AG09309 (cell line): ENCODE data around the gene MBNL3.

Source experiments
- DNase-seq: peaks from one replicate; pipeline ENCODE4 v3.0.0-alpha.2; 2010; ENCODE audit warnings: low read depth
- H3K4me3 ChIP-seq: 2 replicates; pipeline ENCODE4 v1.5.1; 2011; ENCODE audit warnings: mild to moderate bottlenecking, low read depth, low read length, moderate library complexity; ENCODE audit not compliant: control insufficient read depth
- TF ChIP-seq, protein P1 (sequence below): IDR thresholded peaks from 2 replicates; pipeline ENCODE4 v1.5.1; 2011; ENCODE audit warnings: mild to moderate bottlenecking, low read depth, low read length, inconsistent platforms; ENCODE audit not compliant: insufficient read depth, control insufficient read depth; ENCODE audit errors: missing control alignments

MBNL3 gene

DNA sequence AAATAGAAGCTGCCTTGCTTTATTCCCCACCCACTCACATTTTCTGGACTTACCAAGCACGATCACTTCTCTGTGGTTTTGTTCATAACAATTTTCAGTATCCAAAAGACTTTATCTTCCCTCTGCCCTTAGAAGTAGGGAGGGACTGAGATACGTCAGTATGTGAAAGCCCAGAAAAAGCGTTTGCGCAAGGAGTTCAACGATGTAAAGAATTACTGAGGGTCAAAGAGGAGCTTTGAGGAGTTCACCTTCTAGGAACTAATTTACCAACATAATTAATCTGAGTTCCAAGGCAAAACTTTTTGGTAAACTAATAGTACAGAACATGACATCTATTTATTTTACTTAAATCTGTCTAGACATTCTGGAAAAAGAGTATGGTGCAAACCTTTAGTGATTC lies 84.6 kb downstream of the MBNL3 start:
- DNase-seq, result no peak
- H3K4me3 ChIP-seq, result no peak overlapping the region
- TF ChIP-seq, protein P1, sequence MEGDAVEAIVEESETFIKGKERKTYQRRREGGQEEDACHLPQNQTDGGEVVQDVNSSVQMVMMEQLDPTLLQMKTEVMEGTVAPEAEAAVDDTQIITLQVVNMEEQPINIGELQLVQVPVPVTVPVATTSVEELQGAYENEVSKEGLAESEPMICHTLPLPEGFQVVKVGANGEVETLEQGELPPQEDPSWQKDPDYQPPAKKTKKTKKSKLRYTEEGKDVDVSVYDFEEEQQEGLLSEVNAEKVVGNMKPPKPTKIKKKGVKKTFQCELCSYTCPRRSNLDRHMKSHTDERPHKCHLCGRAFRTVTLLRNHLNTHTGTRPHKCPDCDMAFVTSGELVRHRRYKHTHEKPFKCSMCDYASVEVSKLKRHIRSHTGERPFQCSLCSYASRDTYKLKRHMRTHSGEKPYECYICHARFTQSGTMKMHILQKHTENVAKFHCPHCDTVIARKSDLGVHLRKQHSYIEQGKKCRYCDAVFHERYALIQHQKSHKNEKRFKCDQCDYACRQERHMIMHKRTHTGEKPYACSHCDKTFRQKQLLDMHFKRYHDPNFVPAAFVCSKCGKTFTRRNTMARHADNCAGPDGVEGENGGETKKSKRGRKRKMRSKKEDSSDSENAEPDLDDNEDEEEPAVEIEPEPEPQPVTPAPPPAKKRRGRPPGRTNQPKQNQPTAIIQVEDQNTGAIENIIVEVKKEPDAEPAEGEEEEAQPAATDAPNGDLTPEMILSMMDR, result no peak

DNA sequence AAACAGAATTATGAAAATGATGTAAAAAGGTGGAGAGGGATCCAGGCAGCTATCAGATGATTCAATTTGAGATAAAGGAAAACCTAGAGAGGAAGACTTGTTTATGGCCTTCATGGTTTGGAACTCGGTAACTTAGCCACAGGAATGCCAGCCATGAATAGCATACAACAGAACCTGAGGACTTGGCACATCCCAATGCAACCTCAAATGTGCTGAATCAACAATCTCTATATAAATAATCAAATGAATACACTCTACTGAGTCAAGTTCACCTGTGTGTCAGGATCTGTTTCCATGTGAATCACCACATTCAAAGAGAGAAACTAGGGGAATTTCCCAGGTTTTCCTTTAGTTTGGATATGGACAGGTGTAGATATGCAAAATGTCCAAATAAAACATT lies 86.9 kb downstream of the MBNL3 start:
- no peak for DNase-seq
- TF ChIP-seq, protein P1, result no peak
- no peak overlapping the region for H3K4me3 ChIP-seq

DNA sequence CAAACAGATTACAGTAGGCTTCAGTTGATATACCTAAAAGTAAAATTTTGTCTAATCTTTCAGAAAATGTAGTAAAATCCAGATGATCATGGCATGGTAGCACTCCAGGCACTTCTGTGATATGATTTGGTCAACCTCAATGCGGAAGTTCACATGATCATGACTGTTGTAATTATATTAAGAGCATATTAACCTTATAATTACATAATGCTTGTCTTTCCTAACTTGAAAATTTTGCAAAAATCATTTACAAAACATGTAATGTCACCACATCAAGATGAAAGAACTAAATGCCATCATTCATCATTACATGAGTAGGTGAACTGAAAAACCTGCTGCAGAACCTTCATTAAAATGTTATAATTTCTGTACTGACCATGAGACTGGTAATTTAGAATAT lies 88.1 kb downstream of the MBNL3 start:
- TF ChIP-seq, protein P1, result no peak
- DNase-seq, result no peak
- H3K4me3 ChIP-seq, result no peak overlapping the region

DNA sequence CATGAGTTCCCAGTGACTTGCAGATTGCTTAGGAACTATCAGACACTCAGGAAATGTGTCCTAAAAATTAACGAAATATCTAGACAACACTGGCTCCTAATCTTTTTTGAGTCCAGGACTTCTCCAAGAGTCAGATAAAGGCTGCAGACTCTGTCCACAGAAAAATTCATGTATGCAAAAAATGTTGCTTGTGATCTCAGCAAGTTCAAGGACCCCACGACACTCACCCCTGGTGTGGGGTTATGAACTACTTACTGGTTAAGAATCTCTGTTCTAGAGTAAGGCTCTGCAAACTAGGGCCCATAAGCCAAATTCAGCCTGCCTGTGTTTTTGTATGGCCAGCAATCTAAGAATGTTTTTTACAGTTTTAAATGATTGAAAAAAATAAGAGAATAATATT lies 93.2 kb downstream of the MBNL3 start:
- no peak for DNase-seq
- no peak overlapping the region for H3K4me3 ChIP-seq
- TF ChIP-seq, protein P1, result no peak

DNA sequence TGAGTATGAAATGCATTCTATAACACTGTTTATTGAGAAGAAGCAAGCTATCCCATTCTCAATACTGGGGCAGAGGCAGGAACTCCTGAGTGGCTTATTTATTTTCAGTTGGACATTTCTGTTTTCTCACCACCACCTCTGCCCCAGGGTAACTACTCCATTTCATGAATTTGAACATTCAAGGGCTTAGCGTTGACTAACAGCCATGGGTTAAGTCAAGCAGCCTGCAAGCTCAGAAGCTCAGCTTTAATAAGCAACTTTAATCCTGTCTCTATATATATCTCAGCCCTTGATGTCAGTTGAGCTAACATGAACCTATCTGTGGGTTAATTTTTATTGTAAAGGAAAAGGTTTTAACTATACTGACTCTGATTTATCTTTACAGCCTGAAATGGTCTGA lies 93.8 kb downstream of the MBNL3 start:
- H3K4me3 ChIP-seq, result no peak overlapping the region
- TF ChIP-seq, protein P1, result no peak
- DNase-seq, result no peak

DNA sequence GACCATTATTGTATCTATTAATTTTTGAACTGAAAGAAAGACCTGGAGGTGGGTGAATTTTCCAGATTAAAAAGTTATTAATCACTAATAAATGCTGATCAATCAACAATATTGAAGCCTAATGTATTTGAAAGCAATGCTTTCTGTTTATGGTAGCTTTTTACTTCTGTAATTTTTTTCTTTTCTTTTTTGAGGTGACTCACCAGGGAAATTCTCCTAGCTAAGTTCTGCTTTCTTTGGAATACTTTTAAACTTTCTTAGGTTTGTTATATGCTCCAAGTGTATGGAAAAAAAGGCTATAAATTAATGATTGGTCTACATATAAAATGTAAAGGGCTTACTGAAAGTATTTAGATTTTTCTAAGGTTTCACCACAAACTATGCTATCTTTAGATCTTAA lies 94.2 kb downstream of the MBNL3 start:
- TF ChIP-seq, protein P1, result no peak
- H3K4me3 ChIP-seq, result no peak overlapping the region
- DNase-seq, result no peak

DNA sequence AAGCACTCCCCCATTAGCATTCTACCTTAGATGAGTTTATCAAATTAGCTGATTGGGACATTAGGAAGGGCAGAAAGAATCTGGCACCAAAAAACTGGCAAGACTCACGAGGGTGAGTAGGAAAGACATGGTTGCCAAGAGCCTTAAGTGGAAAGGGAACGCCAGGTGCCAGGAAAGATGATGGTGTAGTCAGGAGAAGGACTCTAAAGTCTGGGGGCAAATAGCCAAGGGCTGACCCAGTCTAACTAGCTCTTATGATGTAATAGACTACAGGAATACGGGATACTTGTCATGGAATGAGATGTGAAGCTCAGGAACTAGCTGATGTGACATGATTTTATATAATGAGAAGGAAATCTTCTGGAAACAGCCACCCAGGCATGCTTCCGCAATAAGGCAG lies 94.8 kb downstream of the MBNL3 start:
- no peak for DNase-seq

More for the DNA sequence above, 94.8 kb downstream of the MBNL3 start:
- TF ChIP-seq, protein P1, result no peak
- H3K4me3 ChIP-seq, result no peak overlapping the region
